ENCODE measurements around the gene CDCP1.

GRCh38 chr3:45145223-45145622, 955 bp downstream of the CDCP1 start:
- TF ChIP-seq CTCF (IDR thresholded peaks at IDR 0.05) (no peak), POLR2A (IDR thresholded peaks at IDR 0.05) (no peak)
